HL-60 (cell line): ENCODE measurements around the gene BMP7.

Experiments used
- POLR2AphosphoS5 ChIP-seq: IDR thresholded peaks from 2 replicates; pipeline ENCODE4 v1.6.1; 2012; ENCODE audit warnings: low read depth
- SPI1 ChIP-seq: IDR thresholded peaks from 2 replicates; pipeline ENCODE4 v1.6.1; 2012; ENCODE audit warnings: low read depth, mild to moderate bottlenecking, borderline replicate concordance
- TF ChIP-seq, protein P1 (sequence below): IDR thresholded peaks from one replicate; pipeline ENCODE4 v1.5.1; 2011; ENCODE audit warnings: low read length, control low read depth, inconsistent platforms; ENCODE audit not compliant: insufficient read depth
- TF ChIP-seq, protein P2 (sequence below): IDR thresholded peaks from 2 replicates; pipeline ENCODE4 v1.6.1; 2012; ENCODE audit warnings: low read depth; ENCODE audit not compliant: insufficient replicate concordance

DNA sequence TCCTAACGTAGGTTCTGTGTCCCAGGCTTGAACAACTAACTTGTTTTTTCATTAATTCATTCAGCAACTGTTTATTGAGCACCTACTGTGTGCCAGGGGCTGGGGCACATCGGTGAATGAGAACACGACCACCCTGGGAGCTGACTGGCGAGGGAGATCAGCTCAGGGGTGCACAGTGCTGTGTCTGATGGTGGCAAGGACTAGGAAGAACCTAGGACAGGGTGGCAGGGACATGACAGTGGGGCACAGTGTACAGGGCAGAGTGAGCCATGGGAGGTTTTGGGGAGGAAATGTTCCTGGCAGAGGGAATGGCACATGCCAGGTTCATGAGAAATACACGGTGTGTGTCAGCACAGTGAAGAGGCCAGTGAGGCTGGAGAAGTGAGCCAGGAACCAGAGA, 76.7 kb downstream of the BMP7 start:
- TF ChIP-seq, protein P1, sequence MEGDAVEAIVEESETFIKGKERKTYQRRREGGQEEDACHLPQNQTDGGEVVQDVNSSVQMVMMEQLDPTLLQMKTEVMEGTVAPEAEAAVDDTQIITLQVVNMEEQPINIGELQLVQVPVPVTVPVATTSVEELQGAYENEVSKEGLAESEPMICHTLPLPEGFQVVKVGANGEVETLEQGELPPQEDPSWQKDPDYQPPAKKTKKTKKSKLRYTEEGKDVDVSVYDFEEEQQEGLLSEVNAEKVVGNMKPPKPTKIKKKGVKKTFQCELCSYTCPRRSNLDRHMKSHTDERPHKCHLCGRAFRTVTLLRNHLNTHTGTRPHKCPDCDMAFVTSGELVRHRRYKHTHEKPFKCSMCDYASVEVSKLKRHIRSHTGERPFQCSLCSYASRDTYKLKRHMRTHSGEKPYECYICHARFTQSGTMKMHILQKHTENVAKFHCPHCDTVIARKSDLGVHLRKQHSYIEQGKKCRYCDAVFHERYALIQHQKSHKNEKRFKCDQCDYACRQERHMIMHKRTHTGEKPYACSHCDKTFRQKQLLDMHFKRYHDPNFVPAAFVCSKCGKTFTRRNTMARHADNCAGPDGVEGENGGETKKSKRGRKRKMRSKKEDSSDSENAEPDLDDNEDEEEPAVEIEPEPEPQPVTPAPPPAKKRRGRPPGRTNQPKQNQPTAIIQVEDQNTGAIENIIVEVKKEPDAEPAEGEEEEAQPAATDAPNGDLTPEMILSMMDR = no peak
- no peak for TF ChIP-seq POLR2AphosphoS5
- no peak for TF ChIP-seq SPI1
- TF ChIP-seq, protein P2, sequence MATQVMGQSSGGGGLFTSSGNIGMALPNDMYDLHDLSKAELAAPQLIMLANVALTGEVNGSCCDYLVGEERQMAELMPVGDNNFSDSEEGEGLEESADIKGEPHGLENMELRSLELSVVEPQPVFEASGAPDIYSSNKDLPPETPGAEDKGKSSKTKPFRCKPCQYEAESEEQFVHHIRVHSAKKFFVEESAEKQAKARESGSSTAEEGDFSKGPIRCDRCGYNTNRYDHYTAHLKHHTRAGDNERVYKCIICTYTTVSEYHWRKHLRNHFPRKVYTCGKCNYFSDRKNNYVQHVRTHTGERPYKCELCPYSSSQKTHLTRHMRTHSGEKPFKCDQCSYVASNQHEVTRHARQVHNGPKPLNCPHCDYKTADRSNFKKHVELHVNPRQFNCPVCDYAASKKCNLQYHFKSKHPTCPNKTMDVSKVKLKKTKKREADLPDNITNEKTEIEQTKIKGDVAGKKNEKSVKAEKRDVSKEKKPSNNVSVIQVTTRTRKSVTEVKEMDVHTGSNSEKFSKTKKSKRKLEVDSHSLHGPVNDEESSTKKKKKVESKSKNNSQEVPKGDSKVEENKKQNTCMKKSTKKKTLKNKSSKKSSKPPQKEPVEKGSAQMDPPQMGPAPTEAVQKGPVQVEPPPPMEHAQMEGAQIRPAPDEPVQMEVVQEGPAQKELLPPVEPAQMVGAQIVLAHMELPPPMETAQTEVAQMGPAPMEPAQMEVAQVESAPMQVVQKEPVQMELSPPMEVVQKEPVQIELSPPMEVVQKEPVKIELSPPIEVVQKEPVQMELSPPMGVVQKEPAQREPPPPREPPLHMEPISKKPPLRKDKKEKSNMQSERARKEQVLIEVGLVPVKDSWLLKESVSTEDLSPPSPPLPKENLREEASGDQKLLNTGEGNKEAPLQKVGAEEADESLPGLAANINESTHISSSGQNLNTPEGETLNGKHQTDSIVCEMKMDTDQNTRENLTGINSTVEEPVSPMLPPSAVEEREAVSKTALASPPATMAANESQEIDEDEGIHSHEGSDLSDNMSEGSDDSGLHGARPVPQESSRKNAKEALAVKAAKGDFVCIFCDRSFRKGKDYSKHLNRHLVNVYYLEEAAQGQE = no peak
